Calu3 (cell line): ENCODE measurements around the gene GAPT. TPM values are rescaled to one million over a fixed set of nuclear protein-coding genes. Genes with fewer than 3 reads are reported as not detected.

Experiments
- BruUV-seq: library from RNA; stranded (reverse); fragments of 400-500 nt; replicated peaks from 2 replicates; lab custom pipeline; 2021; lab: Mats Ljungman, UMichigan
- CTCF ChIA-PET: fragments of 300-600 bp; sonication (Branson Sonifier 250); formaldehyde crosslinking; loops from one replicate; lab custom pipeline; 2022; ENCODE audit warnings: antibody characterized with exemption; lab: Charles Lee
- DNase-seq: peaks from one replicate; pipeline ENCODE4 v3.0.0; 2022
- H3K27ac Mint-ChIP-seq: one replicate; pipeline ENCODE4 v1.8.0; 2022; ENCODE audit warnings: mixed read lengths; ENCODE audit not compliant: unreplicated experiment
- H3K27me3 Mint-ChIP-seq: one replicate; pipeline ENCODE4 v1.8.0; 2022; ENCODE audit warnings: mixed read lengths; ENCODE audit not compliant: unreplicated experiment
- H3K36me3 Mint-ChIP-seq: one replicate; pipeline ENCODE4 v1.8.0; 2022; ENCODE audit warnings: mild to moderate bottlenecking, moderate library complexity, mixed read lengths; ENCODE audit not compliant: insufficient read depth, unreplicated experiment
- H3K4me1 Mint-ChIP-seq: one replicate; pipeline ENCODE4 v1.8.0; 2022; ENCODE audit warnings: mild to moderate bottlenecking, low read depth, mixed read lengths; ENCODE audit not compliant: unreplicated experiment
- H3K4me3 Mint-ChIP-seq: one replicate; pipeline ENCODE4 v1.8.0; 2022; ENCODE audit warnings: mild to moderate bottlenecking, low read depth, moderate library complexity, mixed read lengths; ENCODE audit not compliant: unreplicated experiment
- H3K9me3 Mint-ChIP-seq: one replicate; pipeline ENCODE4 v1.8.0; 2022; ENCODE audit warnings: low read depth, mixed read lengths; ENCODE audit not compliant: unreplicated experiment
- CTCF ChIP-seq: fragments of 200-600 bp; IDR thresholded peaks from one replicate; pipeline ENCODE4 v1.8.0; 2022; ENCODE audit warnings: antibody characterized with exemption; ENCODE audit not compliant: unreplicated experiment
- intact Hi-C: fragments of 100-400 bp; cut with micrococcal nuclease; formaldehyde crosslinking; loops from one replicate; pipeline ENCODE4 v1.10.0; 2022; ENCODE audit not compliant: unreplicated experiment
- total RNA-seq: library from RNA; stranded (reverse); gene quantifications from 2 replicates; pipeline ENCODE4 v1.2.3, GENCODE V29; 2022

The GAPT gene
- total RNA-seq, 1 experiment from 2014 or later, result not detected

GRCh38 chr5:58493141-58493540 is 1.9 kb downstream of the GAPT start:
- CTCF ChIA-PET, result no interaction called here
- DNase-seq, result no peak
- intact Hi-C loops, result no loop called here
- no TSS peak for BruUV-seq
- Mint-ChIP-seq H3K9me3 (no peaks in the 10 kb centered on the region), H3K27me3 (peaks cover 60% of the 10 kb centered on the region), H3K4me1 (no peaks in the 10 kb centered on the region), H3K4me3 (no peak overlapping the region), H3K36me3 (no peaks in the 10 kb centered on the region), H3K27ac (no peak overlapping the region)
- TF ChIP-seq CTCF, result no peak

GRCh38 chr5:58496488-58496887 is 5.3 kb downstream of the GAPT start:
- Mint-ChIP-seq H3K27me3 (peaks cover 66% of the 10 kb centered on the region), H3K4me3 (no peak overlapping the region), H3K4me1 (no peaks in the 10 kb centered on the region), H3K36me3 (no peaks in the 10 kb centered on the region), H3K9me3 (no peaks in the 10 kb centered on the region), H3K27ac (no peak overlapping the region)
- CTCF ChIA-PET, result no interaction called here
- peak; percentile 24 for TF ChIP-seq CTCF
- no peak for DNase-seq
- intact Hi-C loops, result no loop called here
- BruUV-seq, result no TSS peak

- no peak overlapping the region for H3K4me3 Mint-ChIP-seq
- H3K27ac Mint-ChIP-seq, result no peak overlapping the region
- CTCF ChIA-PET, result no interaction called here
- H3K27me3 Mint-ChIP-seq, result peaks cover 73% of the 10 kb centered on the region
- BruUV-seq, result no TSS peak
- no peaks in the 10 kb centered on the region for H3K4me1 Mint-ChIP-seq
- H3K9me3 Mint-ChIP-seq, result no peaks in the 10 kb centered on the region
- intact Hi-C loops, result no loop called here
- DNase-seq, result no peak
- TF ChIP-seq CTCF, result no peak
- H3K36me3 Mint-ChIP-seq, result no peaks in the 10 kb centered on the region
Observed at GRCh38 chr5:58497386-58497785, 6.2 kb downstream of the GAPT start.

- no TSS peak for BruUV-seq
- Mint-ChIP-seq H3K36me3 (no peaks in the 10 kb centered on the region), H3K4me3 (no peak overlapping the region), H3K4me1 (no peaks in the 10 kb centered on the region), H3K27ac (no peak overlapping the region), H3K27me3 (peaks cover 78% of the 10 kb centered on the region), H3K9me3 (no peaks in the 10 kb centered on the region)
- intact Hi-C loops, result loop anchor here (1.0 kb wide), 1 partner anchor 352 kb away; no protein-coding TSS in a partner anchor
- no peak for DNase-seq
- TF ChIP-seq CTCF, result no peak
- CTCF ChIA-PET, result no interaction called here
Observed at GRCh38 chr5:58497921-58498320, 6.7 kb downstream of the GAPT start.
